ENCODE results near the gene CHCHD2.
"Not testable (repeated sequence)": the region's sequence is repeated elsewhere in the genome, so short reads cannot be mapped to it uniquely, and the experiment has no call there.

The CHCHD2 gene

GRCh38 chr7:56097700-56098099 lies 8.6 kb downstream of the CHCHD2 start:
- TF ChIP-seq CTCF (IDR thresholded peaks at IDR 0.05; ENCODE audit: extremely low read depth, insufficient read depth, missing control alignments): no peak
- in situ Hi-C loops (cut with MboI; ENCODE audit: low pct_unique_long_range_greater_than_20kb, low sequenced_read_pairs, unreplicated experiment): loop anchor here (25.0 kb wide), 1 partner anchor 460 kb away; no protein-coding TSS in a partner anchor
- no peak for DNase-seq (ENCODE audit: low spot score)

- no peak for DNase-seq (ENCODE audit: low spot score)
- in situ Hi-C loops (cut with MboI; ENCODE audit: low pct_unique_long_range_greater_than_20kb, low sequenced_read_pairs, unreplicated experiment): loop anchor here (25.0 kb wide), 1 partner anchor 456 kb away; no protein-coding TSS in a partner anchor
- peak; percentile 24 for TF ChIP-seq CTCF (IDR thresholded peaks at IDR 0.05; ENCODE audit: extremely low read depth, insufficient read depth, missing control alignments)
Measured at GRCh38 chr7:56092789-56093531, 13.3 kb downstream of the CHCHD2 start, which contains the start of gene PHKG1. Gene PHKG1 (minus strand): TSS chr7:56092952. CDS start chr7:56088941, 4,011 bp downstream.

GRCh38 chr7:56092388-56092787 lies 13.9 kb downstream of the CHCHD2 start:
- DNase-seq (ENCODE audit: low spot score): not testable (repeated sequence)
- in situ Hi-C loops (cut with MboI; ENCODE audit: low pct_unique_long_range_greater_than_20kb, low sequenced_read_pairs, unreplicated experiment): loop anchor here (25.0 kb wide), 1 partner anchor 455 kb away; no protein-coding TSS in a partner anchor

- in situ Hi-C loops (cut with MboI; ENCODE audit: low pct_unique_long_range_greater_than_20kb, low sequenced_read_pairs, unreplicated experiment): loop anchor here (25.0 kb wide), 1 partner anchor 454 kb away; no protein-coding TSS in a partner anchor
- no peak for DNase-seq (ENCODE audit: low spot score)
- TF ChIP-seq CTCF (IDR thresholded peaks at IDR 0.05; ENCODE audit: extremely low read depth, insufficient read depth, missing control alignments): no peak
Measured at GRCh38 chr7:56091591-56091990, 14.7 kb downstream of the CHCHD2 start.

GRCh38 chr7:56087445-56087844 lies 18.8 kb downstream of the CHCHD2 start:
- in situ Hi-C loops (cut with MboI; ENCODE audit: low pct_unique_long_range_greater_than_20kb, low sequenced_read_pairs, unreplicated experiment): loop anchor here (25.0 kb wide), 1 partner anchor 450 kb away; no protein-coding TSS in a partner anchor
- TF ChIP-seq CTCF (IDR thresholded peaks at IDR 0.05; ENCODE audit: extremely low read depth, insufficient read depth, missing control alignments): no peak
- DNase-seq (ENCODE audit: low spot score): no peak

- TF ChIP-seq CTCF (IDR thresholded peaks at IDR 0.05; ENCODE audit: extremely low read depth, insufficient read depth, missing control alignments): no peak
- in situ Hi-C loops (cut with MboI; ENCODE audit: low pct_unique_long_range_greater_than_20kb, low sequenced_read_pairs, unreplicated experiment): loop anchor here (25.0 kb wide), 1 partner anchor 449 kb away; no protein-coding TSS in a partner anchor
- DNase-seq (ENCODE audit: low spot score): no peak
Measured at GRCh38 chr7:56086761-56087160, 19.5 kb downstream of the CHCHD2 start.

- DNase-seq (ENCODE audit: low spot score): no peak
- in situ Hi-C loops (cut with MboI; ENCODE audit: low pct_unique_long_range_greater_than_20kb, low sequenced_read_pairs, unreplicated experiment): loop anchor here (25.0 kb wide), 1 partner anchor 446 kb away; no protein-coding TSS in a partner anchor
- no peak for TF ChIP-seq CTCF (IDR thresholded peaks at IDR 0.05; ENCODE audit: extremely low read depth, insufficient read depth, missing control alignments)
Measured at GRCh38 chr7:56083150-56083785, 23.0 kb downstream of the CHCHD2 start.
